Left hindlimb (tissue), 1 donor: ENCODE results near the gene TRIM37.

Experiments used
- DNase-seq: peaks from one replicate; pipeline ENCODE4 v3.0.0-alpha.2; 2018

The TRIM37 gene

GRCh38 chr17:59030811-59031210, 75.9 kb downstream of the TRIM37 start:
- no peak for DNase-seq

- peak; percentile 38 for DNase-seq
These were observed 78.4 kb downstream of the TRIM37 start for GRCh38 chr17:59028328-59028727.

- DNase-seq = no peak
These were observed 78.9 kb downstream of the TRIM37 start for GRCh38 chr17:59027750-59028149.

GRCh38 chr17:59026176-59026939, 80.3 kb downstream of the TRIM37 start:
- no peak for DNase-seq

- no peak for DNase-seq
These were observed 81.8 kb downstream of the TRIM37 start for GRCh38 chr17:59024916-59025315.

- DNase-seq = no peak
These were observed 88.7 kb downstream of the TRIM37 start for GRCh38 chr17:59018019-59018418.

GRCh38 chr17:59011975-59012374, 94.7 kb downstream of the TRIM37 start:
- DNase-seq = no peak

- no peak for DNase-seq
These were observed 96.7 kb downstream of the TRIM37 start for GRCh38 chr17:59010026-59010425.

GRCh38 chr17:59008737-59009136, 97.9 kb downstream of the TRIM37 start:
- no peak for DNase-seq

- DNase-seq = no peak
These were observed 98.7 kb downstream of the TRIM37 start for GRCh38 chr17:59007995-59008394.

GRCh38 chr17:59004338-59005111, 102.2 kb downstream of the TRIM37 start:
- DNase-seq = no peak

- no peak for DNase-seq
These were observed 102.8 kb downstream of the TRIM37 start for GRCh38 chr17:59003860-59004259.

- no peak for DNase-seq
These were observed 103.8 kb downstream of the TRIM37 start for GRCh38 chr17:59002848-59003247.

GRCh38 chr17:59002126-59002525, 104.6 kb downstream of the TRIM37 start:
- DNase-seq = no peak

- peak; percentile 33 for DNase-seq
These were observed 105.4 kb downstream of the TRIM37 start for GRCh38 chr17:59001158-59001814.

- DNase-seq = no peak
These were observed 106.7 kb downstream of the TRIM37 start for GRCh38 chr17:59000022-59000421.

- no peak for DNase-seq
These were observed 107.2 kb downstream of the TRIM37 start for GRCh38 chr17:58999500-58999899.

- DNase-seq = no peak
These were observed 107.8 kb downstream of the TRIM37 start for GRCh38 chr17:58998871-58999270.

GRCh38 chr17:58997756-58998553, 108.7 kb downstream of the TRIM37 start:
- no peak for DNase-seq

GRCh38 chr17:58996968-58997367, 109.7 kb downstream of the TRIM37 start:
- DNase-seq = no peak

- DNase-seq = no peak
These were observed 111.3 kb downstream of the TRIM37 start for GRCh38 chr17:58995247-58995940.

GRCh38 chr17:58993311-58993710, 113.4 kb downstream of the TRIM37 start:
- no peak for DNase-seq
